GM11168 (cell line): ENCODE data around the gene PRXL2B.
"Not testable (repeated sequence)": the region's sequence is repeated elsewhere in the genome, so short reads cannot be mapped to it uniquely, and the experiment has no call there.

Experiments used
- in situ Hi-C: fragments of 300-500 bp; cut with MboI; formaldehyde crosslinking; loops from one replicate; pipeline ENCODE4 v1.12.0; 2022; ENCODE audit warnings: low sequenced_read_pairs; ENCODE audit not compliant: unreplicated experiment

PRXL2B gene

GRCh38 chr1:2549367-2550029 lies 37.1 kb upstream of the PRXL2B start:
- in situ Hi-C loops: not testable (repeated sequence)

- in situ Hi-C loops: not testable (repeated sequence)
Observed at GRCh38 chr1:2550309-2550861, 36.2 kb upstream of the PRXL2B start.

- in situ Hi-C loops: not testable (repeated sequence)
Observed at GRCh38 chr1:2551544-2551943, 35.0 kb upstream of the PRXL2B start.

- in situ Hi-C loops: no loop called here
Observed at GRCh38 chr1:2552189-2552588, 34.4 kb upstream of the PRXL2B start.

GRCh38 chr1:2553076-2553475 lies 33.5 kb upstream of the PRXL2B start:
- in situ Hi-C loops: not testable (repeated sequence)

GRCh38 chr1:2553871-2554620 lies 32.5 kb upstream of the PRXL2B start:
- in situ Hi-C loops: no loop called here

GRCh38 chr1:2554621-2555387 lies 31.8 kb upstream of the PRXL2B start:
- in situ Hi-C loops: no loop called here

- in situ Hi-C loops: no loop called here
Observed at GRCh38 chr1:2555634-2556276, 30.8 kb upstream of the PRXL2B start.

- in situ Hi-C loops: no loop called here
Observed at GRCh38 chr1:2556277-2556677, 30.3 kb upstream of the PRXL2B start, which contains the start of gene TNFRSF14. TNFRSF14 (plus strand) TSS chr1:2556371; CDS start chr1:2556665, 294 bp downstream.

GRCh38 chr1:2556678-2557481 lies 29.7 kb upstream of the PRXL2B start:
- in situ Hi-C loops: no loop called here

GRCh38 chr1:2557482-2558400 lies 28.8 kb upstream of the PRXL2B start:
- in situ Hi-C loops: no loop called here

- in situ Hi-C loops: no loop called here
Observed at GRCh38 chr1:2558420-2558819, 28.2 kb upstream of the PRXL2B start.

GRCh38 chr1:2558861-2559260 lies 27.7 kb upstream of the PRXL2B start:
- in situ Hi-C loops: no loop called here

- in situ Hi-C loops: no loop called here
Observed at GRCh38 chr1:2559509-2560298, 26.9 kb upstream of the PRXL2B start.

- in situ Hi-C loops: no loop called here
Observed at GRCh38 chr1:2560299-2561073, 26.1 kb upstream of the PRXL2B start.

- in situ Hi-C loops: no loop called here
Observed at GRCh38 chr1:2561446-2561845, 25.1 kb upstream of the PRXL2B start.
